ENCODE results near the gene ATG4D. TPM values are rescaled to one million over a fixed set of nuclear protein-coding genes. Genes with fewer than 3 reads are reported as not detected.

The ATG4D gene
- total RNA-seq, 1 experiment from 2014 or later, result 59.4 TPM

DNA sequence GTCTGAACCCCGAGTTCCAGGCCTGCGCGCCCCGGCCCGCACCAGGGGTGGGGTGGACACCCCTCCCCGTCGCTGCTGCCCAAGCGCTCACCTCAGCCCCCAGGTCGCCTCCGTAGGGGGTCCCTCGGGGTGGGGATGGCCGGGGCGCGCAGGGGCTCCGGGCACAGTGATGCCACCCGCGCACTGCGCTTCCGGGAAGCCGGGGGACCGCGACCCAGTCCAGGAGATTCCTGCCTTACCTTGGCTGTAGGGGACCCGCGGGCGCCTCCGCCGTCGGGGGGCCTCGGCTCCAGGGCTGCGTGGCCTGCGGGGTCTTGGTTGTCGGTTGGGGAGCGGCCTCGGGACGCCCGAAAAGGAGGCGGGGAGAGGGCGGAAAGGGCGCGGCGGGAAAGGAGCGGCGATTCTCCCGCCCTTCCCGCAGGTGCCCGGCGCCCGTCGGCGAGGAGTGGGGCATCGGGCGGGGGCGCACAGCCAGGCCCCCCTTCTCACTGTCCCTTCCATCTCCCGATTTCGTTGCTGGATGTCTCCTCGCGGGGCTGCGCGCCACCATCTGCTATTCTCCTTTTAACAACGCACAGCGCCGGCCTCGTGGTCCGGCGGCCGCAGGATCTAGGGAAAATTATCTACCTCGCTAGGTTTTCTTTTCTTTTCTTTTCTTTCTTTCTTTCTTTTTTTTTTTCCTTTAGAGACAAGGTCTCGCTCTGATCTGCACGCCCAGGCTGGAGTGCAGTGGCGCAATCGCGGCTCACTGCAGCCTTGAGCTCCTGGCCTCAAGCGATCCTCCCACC, 40.5 kb upstream of the ATG4D start, which contains the start of gene KEAP1:
KEAP1 (minus strand) TSS at position 355 of the 788 bp plus-strand sequence. CDS start 3,323 bp downstream, outside the sequence.
- ATAC-seq (peak; percentile 8), DNase-seq (ENCODE audit: low spot score) (peak; percentile 56)
- Mint-ChIP-seq H3K4me1 (peaks cover 26% of the 10 kb centered on the region), H3K4me3 (peak within 1 kb of the TSS; percentile 83), H3K27ac (no peak within 1 kb of the TSS), H3K36me3 (peaks cover 12% of the 10 kb centered on the region), H3K27me3 (ENCODE audit: low read depth) (0 out of 2 replicates have a peak, but pooled peaks cover 4% of the 10 kb centered on the region), H3K9me3 (0 out of 2 replicates have a peak, but pooled peaks cover 3% of the 10 kb centered on the region)
- POLR2A ChIA-PET, result interaction anchor here (0.6 kb wide), 3 partner anchors 104 to 643 kb away, joined by 3 to 4 read pairs (median 3); no protein-coding TSS in a partner anchor
- CTCF ChIA-PET, result interaction anchor here (0.6 to 1.2 kb wide), 7 partner anchors 28 to 214 kb away, joined by 3 to 6 read pairs (median 3); partner anchors contain the start of gene DNM2
- no peak for TF ChIP-seq ETV6 (CRISPR knock-in tag; IDR thresholded peaks at IDR 0.05)
- TF ChIP-seq, protein P1, sequence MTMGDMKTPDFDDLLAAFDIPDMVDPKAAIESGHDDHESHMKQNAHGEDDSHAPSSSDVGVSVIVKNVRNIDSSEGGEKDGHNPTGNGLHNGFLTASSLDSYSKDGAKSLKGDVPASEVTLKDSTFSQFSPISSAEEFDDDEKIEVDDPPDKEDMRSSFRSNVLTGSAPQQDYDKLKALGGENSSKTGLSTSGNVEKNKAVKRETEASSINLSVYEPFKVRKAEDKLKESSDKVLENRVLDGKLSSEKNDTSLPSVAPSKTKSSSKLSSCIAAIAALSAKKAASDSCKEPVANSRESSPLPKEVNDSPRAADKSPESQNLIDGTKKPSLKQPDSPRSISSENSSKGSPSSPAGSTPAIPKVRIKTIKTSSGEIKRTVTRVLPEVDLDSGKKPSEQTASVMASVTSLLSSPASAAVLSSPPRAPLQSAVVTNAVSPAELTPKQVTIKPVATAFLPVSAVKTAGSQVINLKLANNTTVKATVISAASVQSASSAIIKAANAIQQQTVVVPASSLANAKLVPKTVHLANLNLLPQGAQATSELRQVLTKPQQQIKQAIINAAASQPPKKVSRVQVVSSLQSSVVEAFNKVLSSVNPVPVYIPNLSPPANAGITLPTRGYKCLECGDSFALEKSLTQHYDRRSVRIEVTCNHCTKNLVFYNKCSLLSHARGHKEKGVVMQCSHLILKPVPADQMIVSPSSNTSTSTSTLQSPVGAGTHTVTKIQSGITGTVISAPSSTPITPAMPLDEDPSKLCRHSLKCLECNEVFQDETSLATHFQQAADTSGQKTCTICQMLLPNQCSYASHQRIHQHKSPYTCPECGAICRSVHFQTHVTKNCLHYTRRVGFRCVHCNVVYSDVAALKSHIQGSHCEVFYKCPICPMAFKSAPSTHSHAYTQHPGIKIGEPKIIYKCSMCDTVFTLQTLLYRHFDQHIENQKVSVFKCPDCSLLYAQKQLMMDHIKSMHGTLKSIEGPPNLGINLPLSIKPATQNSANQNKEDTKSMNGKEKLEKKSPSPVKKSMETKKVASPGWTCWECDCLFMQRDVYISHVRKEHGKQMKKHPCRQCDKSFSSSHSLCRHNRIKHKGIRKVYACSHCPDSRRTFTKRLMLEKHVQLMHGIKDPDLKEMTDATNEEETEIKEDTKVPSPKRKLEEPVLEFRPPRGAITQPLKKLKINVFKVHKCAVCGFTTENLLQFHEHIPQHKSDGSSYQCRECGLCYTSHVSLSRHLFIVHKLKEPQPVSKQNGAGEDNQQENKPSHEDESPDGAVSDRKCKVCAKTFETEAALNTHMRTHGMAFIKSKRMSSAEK (CRISPR knock-in tag; IDR thresholded peaks at IDR 0.05; ENCODE audit: borderline replicate concordance), result no peak
- TF ChIP-seq MYBL2 (CRISPR knock-in tag; IDR thresholded peaks at IDR 0.05), result no peak; the same call in 1 of the 2 replicates
- peak; percentile 56; the same call in 1 of the 2 replicates for TF ChIP-seq KAT7 (CRISPR knock-in tag; IDR thresholded peaks at IDR 0.05; ENCODE audit: borderline replicate concordance)
- no peak for TF ChIP-seq SMAD3 (CRISPR knock-in tag; IDR thresholded peaks at IDR 0.05; ENCODE audit: borderline replicate concordance)
- TF ChIP-seq, protein P2, sequence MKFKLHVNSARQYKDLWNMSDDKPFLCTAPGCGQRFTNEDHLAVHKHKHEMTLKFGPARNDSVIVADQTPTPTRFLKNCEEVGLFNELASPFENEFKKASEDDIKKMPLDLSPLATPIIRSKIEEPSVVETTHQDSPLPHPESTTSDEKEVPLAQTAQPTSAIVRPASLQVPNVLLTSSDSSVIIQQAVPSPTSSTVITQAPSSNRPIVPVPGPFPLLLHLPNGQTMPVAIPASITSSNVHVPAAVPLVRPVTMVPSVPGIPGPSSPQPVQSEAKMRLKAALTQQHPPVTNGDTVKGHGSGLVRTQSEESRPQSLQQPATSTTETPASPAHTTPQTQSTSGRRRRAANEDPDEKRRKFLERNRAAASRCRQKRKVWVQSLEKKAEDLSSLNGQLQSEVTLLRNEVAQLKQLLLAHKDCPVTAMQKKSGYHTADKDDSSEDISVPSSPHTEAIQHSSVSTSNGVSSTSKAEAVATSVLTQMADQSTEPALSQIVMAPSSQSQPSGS (CRISPR knock-in tag; IDR thresholded peaks at IDR 0.05; ENCODE audit: borderline replicate concordance, low read depth), result no peak
- TF ChIP-seq, protein P3, sequence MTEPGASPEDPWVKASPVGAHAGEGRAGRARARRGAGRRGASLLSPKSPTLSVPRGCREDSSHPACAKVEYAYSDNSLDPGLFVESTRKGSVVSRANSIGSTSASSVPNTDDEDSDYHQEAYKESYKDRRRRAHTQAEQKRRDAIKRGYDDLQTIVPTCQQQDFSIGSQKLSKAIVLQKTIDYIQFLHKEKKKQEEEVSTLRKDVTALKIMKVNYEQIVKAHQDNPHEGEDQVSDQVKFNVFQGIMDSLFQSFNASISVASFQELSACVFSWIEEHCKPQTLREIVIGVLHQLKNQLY (CRISPR knock-in tag; IDR thresholded peaks at IDR 0.05), result no peak
- no peak for TF ChIP-seq ELF4 (CRISPR knock-in tag; IDR thresholded peaks at IDR 0.05; ENCODE audit: low read depth)
- TF ChIP-seq, protein P4, sequence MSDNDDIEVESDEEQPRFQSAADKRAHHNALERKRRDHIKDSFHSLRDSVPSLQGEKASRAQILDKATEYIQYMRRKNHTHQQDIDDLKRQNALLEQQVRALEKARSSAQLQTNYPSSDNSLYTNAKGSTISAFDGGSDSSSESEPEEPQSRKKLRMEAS (CRISPR knock-in tag; IDR thresholded peaks at IDR 0.05), result peak; percentile 88; the same call in 1 of the 2 replicates
- TF ChIP-seq NR1H2 (CRISPR knock-in tag; IDR thresholded peaks at IDR 0.05), result no peak
- TF ChIP-seq, protein P5, sequence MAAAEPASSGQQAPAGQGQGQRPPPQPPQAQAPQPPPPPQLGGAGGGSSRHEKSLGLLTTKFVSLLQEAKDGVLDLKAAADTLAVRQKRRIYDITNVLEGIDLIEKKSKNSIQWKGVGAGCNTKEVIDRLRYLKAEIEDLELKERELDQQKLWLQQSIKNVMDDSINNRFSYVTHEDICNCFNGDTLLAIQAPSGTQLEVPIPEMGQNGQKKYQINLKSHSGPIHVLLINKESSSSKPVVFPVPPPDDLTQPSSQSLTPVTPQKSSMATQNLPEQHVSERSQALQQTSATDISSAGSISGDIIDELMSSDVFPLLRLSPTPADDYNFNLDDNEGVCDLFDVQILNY (CRISPR knock-in tag; IDR thresholded peaks at IDR 0.05), result peak; percentile 68
- TF ChIP-seq, protein P6, sequence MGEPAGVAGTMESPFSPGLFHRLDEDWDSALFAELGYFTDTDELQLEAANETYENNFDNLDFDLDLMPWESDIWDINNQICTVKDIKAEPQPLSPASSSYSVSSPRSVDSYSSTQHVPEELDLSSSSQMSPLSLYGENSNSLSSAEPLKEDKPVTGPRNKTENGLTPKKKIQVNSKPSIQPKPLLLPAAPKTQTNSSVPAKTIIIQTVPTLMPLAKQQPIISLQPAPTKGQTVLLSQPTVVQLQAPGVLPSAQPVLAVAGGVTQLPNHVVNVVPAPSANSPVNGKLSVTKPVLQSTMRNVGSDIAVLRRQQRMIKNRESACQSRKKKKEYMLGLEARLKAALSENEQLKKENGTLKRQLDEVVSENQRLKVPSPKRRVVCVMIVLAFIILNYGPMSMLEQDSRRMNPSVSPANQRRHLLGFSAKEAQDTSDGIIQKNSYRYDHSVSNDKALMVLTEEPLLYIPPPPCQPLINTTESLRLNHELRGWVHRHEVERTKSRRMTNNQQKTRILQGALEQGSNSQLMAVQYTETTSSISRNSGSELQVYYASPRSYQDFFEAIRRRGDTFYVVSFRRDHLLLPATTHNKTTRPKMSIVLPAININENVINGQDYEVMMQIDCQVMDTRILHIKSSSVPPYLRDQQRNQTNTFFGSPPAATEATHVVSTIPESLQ (CRISPR knock-in tag; IDR thresholded peaks at IDR 0.05), result no peak
- TF ChIP-seq JUN (CRISPR knock-in tag; IDR thresholded peaks at IDR 0.05), result no peak
- TF ChIP-seq ZNF671 (CRISPR knock-in tag; IDR thresholded peaks at IDR 0.05), result no peak
- TF ChIP-seq ZNF317 (CRISPR knock-in tag; IDR thresholded peaks at IDR 0.05; ENCODE audit: borderline replicate concordance, low read depth), result 0 out of 2 replicates have a peak, but pooled peaks have one; percentile 18
- TF ChIP-seq, protein P7, sequence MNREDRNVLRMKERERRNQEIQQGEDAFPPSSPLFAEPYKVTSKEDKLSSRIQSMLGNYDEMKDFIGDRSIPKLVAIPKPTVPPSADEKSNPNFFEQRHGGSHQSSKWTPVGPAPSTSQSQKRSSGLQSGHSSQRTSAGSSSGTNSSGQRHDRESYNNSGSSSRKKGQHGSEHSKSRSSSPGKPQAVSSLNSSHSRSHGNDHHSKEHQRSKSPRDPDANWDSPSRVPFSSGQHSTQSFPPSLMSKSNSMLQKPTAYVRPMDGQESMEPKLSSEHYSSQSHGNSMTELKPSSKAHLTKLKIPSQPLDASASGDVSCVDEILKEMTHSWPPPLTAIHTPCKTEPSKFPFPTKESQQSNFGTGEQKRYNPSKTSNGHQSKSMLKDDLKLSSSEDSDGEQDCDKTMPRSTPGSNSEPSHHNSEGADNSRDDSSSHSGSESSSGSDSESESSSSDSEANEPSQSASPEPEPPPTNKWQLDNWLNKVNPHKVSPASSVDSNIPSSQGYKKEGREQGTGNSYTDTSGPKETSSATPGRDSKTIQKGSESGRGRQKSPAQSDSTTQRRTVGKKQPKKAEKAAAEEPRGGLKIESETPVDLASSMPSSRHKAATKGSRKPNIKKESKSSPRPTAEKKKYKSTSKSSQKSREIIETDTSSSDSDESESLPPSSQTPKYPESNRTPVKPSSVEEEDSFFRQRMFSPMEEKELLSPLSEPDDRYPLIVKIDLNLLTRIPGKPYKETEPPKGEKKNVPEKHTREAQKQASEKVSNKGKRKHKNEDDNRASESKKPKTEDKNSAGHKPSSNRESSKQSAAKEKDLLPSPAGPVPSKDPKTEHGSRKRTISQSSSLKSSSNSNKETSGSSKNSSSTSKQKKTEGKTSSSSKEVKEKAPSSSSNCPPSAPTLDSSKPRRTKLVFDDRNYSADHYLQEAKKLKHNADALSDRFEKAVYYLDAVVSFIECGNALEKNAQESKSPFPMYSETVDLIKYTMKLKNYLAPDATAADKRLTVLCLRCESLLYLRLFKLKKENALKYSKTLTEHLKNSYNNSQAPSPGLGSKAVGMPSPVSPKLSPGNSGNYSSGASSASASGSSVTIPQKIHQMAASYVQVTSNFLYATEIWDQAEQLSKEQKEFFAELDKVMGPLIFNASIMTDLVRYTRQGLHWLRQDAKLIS (CRISPR knock-in tag; IDR thresholded peaks at IDR 0.05; ENCODE audit: borderline replicate concordance), result no peak
- TF ChIP-seq, protein P8, sequence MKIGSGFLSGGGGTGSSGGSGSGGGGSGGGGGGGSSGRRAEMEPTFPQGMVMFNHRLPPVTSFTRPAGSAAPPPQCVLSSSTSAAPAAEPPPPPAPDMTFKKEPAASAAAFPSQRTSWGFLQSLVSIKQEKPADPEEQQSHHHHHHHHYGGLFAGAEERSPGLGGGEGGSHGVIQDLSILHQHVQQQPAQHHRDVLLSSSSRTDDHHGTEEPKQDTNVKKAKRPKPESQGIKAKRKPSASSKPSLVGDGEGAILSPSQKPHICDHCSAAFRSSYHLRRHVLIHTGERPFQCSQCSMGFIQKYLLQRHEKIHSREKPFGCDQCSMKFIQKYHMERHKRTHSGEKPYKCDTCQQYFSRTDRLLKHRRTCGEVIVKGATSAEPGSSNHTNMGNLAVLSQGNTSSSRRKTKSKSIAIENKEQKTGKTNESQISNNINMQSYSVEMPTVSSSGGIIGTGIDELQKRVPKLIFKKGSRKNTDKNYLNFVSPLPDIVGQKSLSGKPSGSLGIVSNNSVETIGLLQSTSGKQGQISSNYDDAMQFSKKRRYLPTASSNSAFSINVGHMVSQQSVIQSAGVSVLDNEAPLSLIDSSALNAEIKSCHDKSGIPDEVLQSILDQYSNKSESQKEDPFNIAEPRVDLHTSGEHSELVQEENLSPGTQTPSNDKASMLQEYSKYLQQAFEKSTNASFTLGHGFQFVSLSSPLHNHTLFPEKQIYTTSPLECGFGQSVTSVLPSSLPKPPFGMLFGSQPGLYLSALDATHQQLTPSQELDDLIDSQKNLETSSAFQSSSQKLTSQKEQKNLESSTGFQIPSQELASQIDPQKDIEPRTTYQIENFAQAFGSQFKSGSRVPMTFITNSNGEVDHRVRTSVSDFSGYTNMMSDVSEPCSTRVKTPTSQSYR (CRISPR knock-in tag; IDR thresholded peaks at IDR 0.05), result no peak
- TF ChIP-seq, protein P9, sequence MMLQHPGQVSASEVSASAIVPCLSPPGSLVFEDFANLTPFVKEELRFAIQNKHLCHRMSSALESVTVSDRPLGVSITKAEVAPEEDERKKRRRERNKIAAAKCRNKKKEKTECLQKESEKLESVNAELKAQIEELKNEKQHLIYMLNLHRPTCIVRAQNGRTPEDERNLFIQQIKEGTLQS (CRISPR knock-in tag; conservative IDR thresholded peaks at IDR 0.05), result no peak
